ENCODE data around the gene SPOCD1. TPM values are rescaled to one million over a fixed set of nuclear protein-coding genes. Genes with fewer than 3 reads are reported as not detected.
A peak's percentile ranks its signal among the peaks of the same experiment; 100 is the strongest.

The SPOCD1 gene
- total RNA-seq, 2 experiments from 2014 or later: 0.60 to 1.0 TPM

- ChIA-PET CTCF (ENCODE audit: unreplicated experiment) (interaction anchor here (0.6 to 0.7 kb wide), 2 partner anchors 82 to 677 kb away, joined by 3 read pairs; no protein-coding TSS in a partner anchor), POLR2A (interaction anchor here (0.9 to 2.9 kb wide), 2 partner anchors 9 to 15 kb away, joined by 6 to 17 read pairs; partner anchors contain the start of gene SPOCD1)
- Histone ChIP-seq H4K20me1 (ENCODE audit: insufficient read depth, low read length) (no peaks in the 10 kb centered on the region), H3K4me3 (ENCODE audit: low read depth, low read length, poor library complexity, severe bottlenecking) (peak overlapping the region; percentile 24), H3K4me1 (ENCODE audit: insufficient read depth, low read length, poor library complexity, severe bottlenecking) (peaks cover 49% of the 10 kb centered on the region), H3K27ac (ENCODE audit: low read depth, low read length, poor library complexity, severe bottlenecking) (peak overlapping the region; percentile 95), H3K36me3 (ENCODE audit: insufficient read depth, low read length) (no peaks in the 10 kb centered on the region), H3K9me3 (ENCODE audit: low read length) (no peaks in the 10 kb centered on the region), H3K79me2 (ENCODE audit: insufficient read depth, low read depth, low read length) (no peaks in the 10 kb centered on the region), H3K4me2 (ENCODE audit: low read length) (peak overlapping the region; percentile 68), H3K9me2 (ENCODE audit: insufficient read depth, low read length) (no peaks in the 10 kb centered on the region), H2AFZ (ENCODE audit: low read length) (peak overlapping the region; percentile 65)
- BruUV-seq (replicated peaks): no TSS peak
- TF ChIP-seq CTCF (conservative IDR thresholded peaks at IDR 0.05; ENCODE audit: low read length) (no peak), EZH2phosphoT487 (IDR thresholded peaks at IDR 0.05; ENCODE audit: borderline replicate concordance, low read depth, low read length) (no peak)
- intact Hi-C loops (cut with micrococcal nuclease; ENCODE audit: unreplicated experiment): no loop called here
- DNase-seq (ENCODE audit: low spot score): peak; percentile 54
These were observed 13.3 kb upstream of the SPOCD1 start for GRCh38 chr1:31828926-31829690.

GRCh38 chr1:31828341-31828740 is 12.5 kb upstream of the SPOCD1 start:
- no peak for TF ChIP-seq EZH2phosphoT487 (IDR thresholded peaks at IDR 0.05; ENCODE audit: borderline replicate concordance, low read depth, low read length)
- TF ChIP-seq CTCF (conservative IDR thresholded peaks at IDR 0.05; ENCODE audit: low read length): 0 out of 2 replicates have a peak, but pooled peaks have one; percentile 8
- BruUV-seq (replicated peaks): no TSS peak
- Histone ChIP-seq H3K36me3 (ENCODE audit: insufficient read depth, low read length) (no peaks in the 10 kb centered on the region), H3K9me3 (ENCODE audit: low read length) (no peaks in the 10 kb centered on the region), H3K4me2 (ENCODE audit: low read length) (peak overlapping the region; percentile 68), H3K27ac (ENCODE audit: low read depth, low read length, poor library complexity, severe bottlenecking) (peak overlapping the region; percentile 95), H4K20me1 (ENCODE audit: insufficient read depth, low read length) (no peaks in the 10 kb centered on the region), H3K9me2 (ENCODE audit: insufficient read depth, low read length) (no peaks in the 10 kb centered on the region), H3K79me2 (ENCODE audit: insufficient read depth, low read depth, low read length) (no peaks in the 10 kb centered on the region), H3K4me1 (ENCODE audit: insufficient read depth, low read length, poor library complexity, severe bottlenecking) (peaks cover 49% of the 10 kb centered on the region), H2AFZ (ENCODE audit: low read length) (peak overlapping the region; percentile 65; the same call in 1 of the 2 replicates), H3K4me3 (ENCODE audit: low read depth, low read length, poor library complexity, severe bottlenecking) (peak overlapping the region; percentile 24)
- DNase-seq (ENCODE audit: low spot score): peak; percentile 82
- CTCF ChIA-PET (ENCODE audit: unreplicated experiment): interaction anchor here (0.6 kb wide), 1 partner anchor 676 kb away, joined by 3 read pairs; no protein-coding TSS in a partner anchor
- intact Hi-C loops (cut with micrococcal nuclease; ENCODE audit: unreplicated experiment): no loop called here
- POLR2A ChIA-PET: interaction anchor here (0.7 to 2.9 kb wide), 2 partner anchors 14 to 33 kb away, joined by 6 to 17 read pairs; partner anchors contain the start of gene SPOCD1

- CTCF ChIA-PET (ENCODE audit: unreplicated experiment): no interaction called here
- Histone ChIP-seq H3K36me3 (ENCODE audit: insufficient read depth, low read length) (no peaks in the 10 kb centered on the region), H3K27ac (ENCODE audit: low read depth, low read length, poor library complexity, severe bottlenecking) (no peak overlapping the region), H3K4me1 (ENCODE audit: insufficient read depth, low read length, poor library complexity, severe bottlenecking) (peaks cover 30% of the 10 kb centered on the region), H3K79me2 (ENCODE audit: insufficient read depth, low read depth, low read length) (no peaks in the 10 kb centered on the region), H3K4me3 (ENCODE audit: low read depth, low read length, poor library complexity, severe bottlenecking) (no peak overlapping the region), H4K20me1 (ENCODE audit: insufficient read depth, low read length) (no peaks in the 10 kb centered on the region), H3K4me2 (ENCODE audit: low read length) (no peak overlapping the region), H2AFZ (ENCODE audit: low read length) (peak overlapping the region; percentile 15; the same call in 1 of the 2 replicates), H3K9me3 (ENCODE audit: low read length) (no peaks in the 10 kb centered on the region), H3K9me2 (ENCODE audit: insufficient read depth, low read length) (no peaks in the 10 kb centered on the region)
- POLR2A ChIA-PET: interaction anchor here (0.5 to 1.2 kb wide), 3 partner anchors 9 to 13 kb away, joined by 3 to 5 read pairs (median 4); no protein-coding TSS in a partner anchor
- no peak for DNase-seq (ENCODE audit: low spot score)
- intact Hi-C loops (cut with micrococcal nuclease; ENCODE audit: unreplicated experiment): no loop called here
- BruUV-seq (replicated peaks): no TSS peak
- TF ChIP-seq CTCF (conservative IDR thresholded peaks at IDR 0.05; ENCODE audit: low read length) (no peak), EZH2phosphoT487 (IDR thresholded peaks at IDR 0.05; ENCODE audit: borderline replicate concordance, low read depth, low read length) (no peak)
These were observed 8.0 kb upstream of the SPOCD1 start for GRCh38 chr1:31823780-31824179.
